K562 treated with DMSO at 1 percent for 12 hours (cell line): ENCODE measurements around the gene CFAP47. TPM values are rescaled to one million over a fixed set of nuclear protein-coding genes. Genes with fewer than 3 reads are reported as not detected.

ENCODE experiments used
- total RNA-seq: library from RNA; unstranded; fragments of 300-600 nt; gene quantifications from 2 replicates; pipeline ENCODE4 v1.2.3, GENCODE V29; 2022; ENCODE audit not compliant: insufficient read depth

CFAP47 gene
- not detected in 2 replicates for total RNA-seq

GRCh38 chrX:35919536-35920309 lies at the start of gene CFAP47:
CFAP47 (plus strand) TSS chrX:35919734; CDS start chrX:35919800, 66 bp downstream.

Other genes starting within 250 kb of the CFAP47 start
- not detected in 2 replicates for gene MAGEB16, start 121.4 kb upstream of the CFAP47 start, total RNA-seq